Measurements from ENCODE around the gene CLVS2.

DNA sequence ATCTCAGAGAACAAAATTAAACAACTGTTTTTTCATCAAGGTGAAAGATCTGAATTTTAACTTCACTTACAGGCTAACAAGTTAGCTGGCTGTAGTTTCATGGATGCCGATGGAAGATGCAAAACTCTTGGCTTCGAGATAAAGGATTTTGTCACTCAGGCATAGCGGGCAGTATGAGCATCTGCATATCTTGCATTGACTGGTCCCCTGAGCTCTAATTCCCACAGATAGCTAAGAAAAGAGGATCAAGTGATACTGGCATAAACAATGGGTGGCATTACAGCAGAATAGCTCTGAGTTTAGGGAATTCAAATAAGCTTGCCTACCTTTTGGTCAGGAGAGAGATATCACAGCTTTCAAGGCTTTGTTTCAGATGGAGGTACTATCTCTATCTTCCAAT lies 1.8 kb upstream of the CLVS2 start:
- TF ChIP-seq, protein P1, sequence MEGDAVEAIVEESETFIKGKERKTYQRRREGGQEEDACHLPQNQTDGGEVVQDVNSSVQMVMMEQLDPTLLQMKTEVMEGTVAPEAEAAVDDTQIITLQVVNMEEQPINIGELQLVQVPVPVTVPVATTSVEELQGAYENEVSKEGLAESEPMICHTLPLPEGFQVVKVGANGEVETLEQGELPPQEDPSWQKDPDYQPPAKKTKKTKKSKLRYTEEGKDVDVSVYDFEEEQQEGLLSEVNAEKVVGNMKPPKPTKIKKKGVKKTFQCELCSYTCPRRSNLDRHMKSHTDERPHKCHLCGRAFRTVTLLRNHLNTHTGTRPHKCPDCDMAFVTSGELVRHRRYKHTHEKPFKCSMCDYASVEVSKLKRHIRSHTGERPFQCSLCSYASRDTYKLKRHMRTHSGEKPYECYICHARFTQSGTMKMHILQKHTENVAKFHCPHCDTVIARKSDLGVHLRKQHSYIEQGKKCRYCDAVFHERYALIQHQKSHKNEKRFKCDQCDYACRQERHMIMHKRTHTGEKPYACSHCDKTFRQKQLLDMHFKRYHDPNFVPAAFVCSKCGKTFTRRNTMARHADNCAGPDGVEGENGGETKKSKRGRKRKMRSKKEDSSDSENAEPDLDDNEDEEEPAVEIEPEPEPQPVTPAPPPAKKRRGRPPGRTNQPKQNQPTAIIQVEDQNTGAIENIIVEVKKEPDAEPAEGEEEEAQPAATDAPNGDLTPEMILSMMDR (IDR thresholded peaks at IDR 0.05; ENCODE audit: low read depth, low read length, missing input control): no peak
- TF ChIP-seq HNF4A (conservative IDR thresholded peaks at IDR 0.05) (no peak), RXRA (IDR thresholded peaks at IDR 0.05) (no peak)
- TF ChIP-seq, protein P2, sequence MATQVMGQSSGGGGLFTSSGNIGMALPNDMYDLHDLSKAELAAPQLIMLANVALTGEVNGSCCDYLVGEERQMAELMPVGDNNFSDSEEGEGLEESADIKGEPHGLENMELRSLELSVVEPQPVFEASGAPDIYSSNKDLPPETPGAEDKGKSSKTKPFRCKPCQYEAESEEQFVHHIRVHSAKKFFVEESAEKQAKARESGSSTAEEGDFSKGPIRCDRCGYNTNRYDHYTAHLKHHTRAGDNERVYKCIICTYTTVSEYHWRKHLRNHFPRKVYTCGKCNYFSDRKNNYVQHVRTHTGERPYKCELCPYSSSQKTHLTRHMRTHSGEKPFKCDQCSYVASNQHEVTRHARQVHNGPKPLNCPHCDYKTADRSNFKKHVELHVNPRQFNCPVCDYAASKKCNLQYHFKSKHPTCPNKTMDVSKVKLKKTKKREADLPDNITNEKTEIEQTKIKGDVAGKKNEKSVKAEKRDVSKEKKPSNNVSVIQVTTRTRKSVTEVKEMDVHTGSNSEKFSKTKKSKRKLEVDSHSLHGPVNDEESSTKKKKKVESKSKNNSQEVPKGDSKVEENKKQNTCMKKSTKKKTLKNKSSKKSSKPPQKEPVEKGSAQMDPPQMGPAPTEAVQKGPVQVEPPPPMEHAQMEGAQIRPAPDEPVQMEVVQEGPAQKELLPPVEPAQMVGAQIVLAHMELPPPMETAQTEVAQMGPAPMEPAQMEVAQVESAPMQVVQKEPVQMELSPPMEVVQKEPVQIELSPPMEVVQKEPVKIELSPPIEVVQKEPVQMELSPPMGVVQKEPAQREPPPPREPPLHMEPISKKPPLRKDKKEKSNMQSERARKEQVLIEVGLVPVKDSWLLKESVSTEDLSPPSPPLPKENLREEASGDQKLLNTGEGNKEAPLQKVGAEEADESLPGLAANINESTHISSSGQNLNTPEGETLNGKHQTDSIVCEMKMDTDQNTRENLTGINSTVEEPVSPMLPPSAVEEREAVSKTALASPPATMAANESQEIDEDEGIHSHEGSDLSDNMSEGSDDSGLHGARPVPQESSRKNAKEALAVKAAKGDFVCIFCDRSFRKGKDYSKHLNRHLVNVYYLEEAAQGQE (IDR thresholded peaks at IDR 0.05): no peak
- TF ChIP-seq, protein P3, sequence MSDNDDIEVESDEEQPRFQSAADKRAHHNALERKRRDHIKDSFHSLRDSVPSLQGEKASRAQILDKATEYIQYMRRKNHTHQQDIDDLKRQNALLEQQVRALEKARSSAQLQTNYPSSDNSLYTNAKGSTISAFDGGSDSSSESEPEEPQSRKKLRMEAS (IDR thresholded peaks at IDR 0.05): no peak

Data from liver (tissue), 3 donors.